TTC549 (cell line): ENCODE data around the gene NSD1.
A peak's percentile ranks its signal among the peaks of the same experiment; 100 is the strongest.

Experiments used
- FAIRE-seq: peaks from 2 replicates; lab custom pipeline; 2012; peaks lifted over from hg19 to GRCh38; lab: Jason Lieb, UNC

NSD1 gene

GRCh38 chr5:177309351-177310191 is 176.0 kb downstream of the NSD1 start:
- no peak for FAIRE-seq

- FAIRE-seq: no peak
Measured at GRCh38 chr5:177310332-177310731, 176.8 kb downstream of the NSD1 start.

GRCh38 chr5:177310757-177311391 is 177.3 kb downstream of the NSD1 start:
- FAIRE-seq: no peak

GRCh38 chr5:177311392-177311722 is 177.8 kb downstream of the NSD1 start:
- FAIRE-seq: no peak

- FAIRE-seq: no peak
Measured at GRCh38 chr5:177311723-177312648, 178.4 kb downstream of the NSD1 start, which contains the start of gene MXD3. Gene MXD3 (minus strand): TSS chr5:177311898. CDS start chr5:177311830, 68 bp downstream.

GRCh38 chr5:177312649-177313181 is 179.1 kb downstream of the NSD1 start:
- FAIRE-seq: no peak

GRCh38 chr5:177313561-177314259 is 180.1 kb downstream of the NSD1 start:
- no peak for FAIRE-seq

GRCh38 chr5:177314376-177315342 is 181.1 kb downstream of the NSD1 start:
- no peak for FAIRE-seq

- no peak for FAIRE-seq
Measured at GRCh38 chr5:177315411-177315810, 181.8 kb downstream of the NSD1 start.

- no peak for FAIRE-seq
Measured at GRCh38 chr5:177316005-177316404, 182.4 kb downstream of the NSD1 start.

- FAIRE-seq: peak; percentile 79
Measured at GRCh38 chr5:177317959-177318377, 184.4 kb downstream of the NSD1 start.

- FAIRE-seq: no peak
Measured at GRCh38 chr5:177319913-177320588, 186.5 kb downstream of the NSD1 start.

- no peak for FAIRE-seq
Measured at GRCh38 chr5:177320879-177321278, 187.3 kb downstream of the NSD1 start.

- no peak for FAIRE-seq
Measured at GRCh38 chr5:177325868-177326381, 192.4 kb downstream of the NSD1 start.

GRCh38 chr5:177327539-177328522 is 194.3 kb downstream of the NSD1 start:
- FAIRE-seq: no peak

GRCh38 chr5:177328545-177329231 is 195.1 kb downstream of the NSD1 start:
- no peak for FAIRE-seq

GRCh38 chr5:177329883-177330282 is 196.3 kb downstream of the NSD1 start:
- FAIRE-seq: no peak
